Caki2 (cell line): ENCODE data around the gene DLGAP4. TPM values are rescaled to one million over a fixed set of nuclear protein-coding genes. Genes with fewer than 3 reads are reported as not detected.
"Not testable (repeated sequence)": the region's sequence is repeated elsewhere in the genome, so short reads cannot be mapped to it uniquely, and the experiment has no call there.

Experiments
- DNase-seq: peaks from one replicate; pipeline ENCODE4 v3.0.0-alpha.2; 2015; ENCODE audit warnings: low read depth
- in situ Hi-C: cut with HindIII; loops from 2 replicates; pipeline ENCODE4 v1.10.0; 2016; ENCODE audit warnings: low sequenced_read_pairs, low pct_unique_long_range_greater_than_20kb, mixed read lengths
- total RNA-seq: library from RNA; depleted of rRNA; stranded (reverse); fragments of >200 nt; shearing (Covaris generic); gene quantifications from 2 replicates; pipeline ENCODE4 v1.2.3, GENCODE V29; 2014; ENCODE audit warnings: low replicate concordance

The DLGAP4 gene
- total RNA-seq, 1 experiment from 2014 or later, result 9.0 TPM

DNA sequence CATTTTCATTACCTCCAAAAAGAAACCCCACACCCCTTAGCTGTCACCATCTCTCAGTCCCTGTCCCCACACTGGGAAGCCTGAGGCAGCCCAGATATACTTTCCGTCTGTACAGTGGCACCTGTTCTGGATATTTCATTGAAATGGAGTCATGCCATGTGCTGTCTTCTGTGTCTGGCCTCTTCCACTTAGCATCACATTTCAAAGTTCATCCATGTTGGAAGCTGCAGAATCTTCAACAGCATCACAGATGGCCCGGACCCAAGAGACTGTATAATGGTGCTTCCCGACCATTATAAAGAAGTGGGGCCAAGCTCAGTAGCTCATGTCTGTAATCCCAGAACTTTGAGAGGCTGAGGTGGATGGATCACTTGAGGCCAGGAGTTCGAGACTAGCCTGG is 58.4 kb downstream of the DLGAP4 start:
- DNase-seq, result no peak
- in situ Hi-C loops, result no loop called here

DNA sequence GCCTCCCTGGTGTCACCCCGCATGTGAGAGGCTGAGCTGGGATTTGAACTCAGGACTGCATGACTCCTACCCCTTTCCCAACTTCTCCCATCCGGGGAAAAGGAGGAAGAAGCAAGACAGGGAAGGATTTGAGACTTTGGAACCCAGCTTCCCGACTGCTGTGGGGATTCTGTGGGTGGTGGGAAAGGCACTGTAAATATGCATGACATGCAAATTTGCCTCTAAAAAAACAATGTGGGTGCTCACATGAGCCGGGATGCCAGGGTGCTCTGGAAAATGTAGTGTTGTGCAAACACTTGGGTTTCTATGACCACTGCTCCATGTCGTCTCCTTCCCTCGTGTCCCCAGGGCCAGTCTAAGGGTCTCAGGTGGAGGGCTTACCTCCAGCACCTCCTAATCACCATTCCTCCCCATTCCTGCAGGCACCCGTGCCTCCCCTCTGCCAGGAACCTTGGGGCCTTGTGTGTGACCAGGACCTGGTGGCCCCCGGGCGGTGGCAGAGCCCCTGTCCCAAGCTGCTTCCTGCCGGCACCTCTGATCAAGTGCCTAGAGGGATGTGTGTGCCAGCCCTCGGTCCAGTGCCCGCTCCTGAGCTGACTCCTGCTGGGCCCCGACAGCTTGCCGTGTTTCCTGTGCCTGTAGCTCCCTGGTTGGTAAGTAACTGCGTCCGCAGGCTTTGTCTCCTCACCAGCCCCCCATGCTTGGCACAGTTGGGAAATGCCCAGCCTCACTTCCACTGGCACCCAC is 60.7 kb downstream of the DLGAP4 start:
- in situ Hi-C loops, result no loop called here

DNA sequence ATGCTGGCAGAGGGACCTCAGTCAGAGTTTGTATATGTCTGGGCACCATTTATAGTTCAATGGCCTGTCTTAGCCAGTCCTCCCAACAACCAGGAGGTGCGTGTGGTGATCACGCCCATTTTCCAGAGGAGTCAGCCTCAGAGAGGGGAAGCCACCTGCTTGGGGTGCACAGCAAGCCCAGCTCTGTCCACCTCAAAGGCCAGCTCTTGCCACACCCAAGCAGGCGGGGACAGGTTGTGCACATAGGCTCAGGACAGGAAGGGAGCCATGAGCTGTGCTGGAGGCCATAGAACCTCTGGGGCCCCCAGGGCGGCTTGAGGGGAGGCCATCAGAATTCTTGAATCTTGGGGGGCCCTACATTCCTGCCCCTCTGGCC is 61.2 kb downstream of the DLGAP4 start:
- in situ Hi-C loops, result no loop called here
- no peak for DNase-seq

More for the DNA sequence above, 60.7 kb downstream of the DLGAP4 start:
- no peak for DNase-seq

DNA sequence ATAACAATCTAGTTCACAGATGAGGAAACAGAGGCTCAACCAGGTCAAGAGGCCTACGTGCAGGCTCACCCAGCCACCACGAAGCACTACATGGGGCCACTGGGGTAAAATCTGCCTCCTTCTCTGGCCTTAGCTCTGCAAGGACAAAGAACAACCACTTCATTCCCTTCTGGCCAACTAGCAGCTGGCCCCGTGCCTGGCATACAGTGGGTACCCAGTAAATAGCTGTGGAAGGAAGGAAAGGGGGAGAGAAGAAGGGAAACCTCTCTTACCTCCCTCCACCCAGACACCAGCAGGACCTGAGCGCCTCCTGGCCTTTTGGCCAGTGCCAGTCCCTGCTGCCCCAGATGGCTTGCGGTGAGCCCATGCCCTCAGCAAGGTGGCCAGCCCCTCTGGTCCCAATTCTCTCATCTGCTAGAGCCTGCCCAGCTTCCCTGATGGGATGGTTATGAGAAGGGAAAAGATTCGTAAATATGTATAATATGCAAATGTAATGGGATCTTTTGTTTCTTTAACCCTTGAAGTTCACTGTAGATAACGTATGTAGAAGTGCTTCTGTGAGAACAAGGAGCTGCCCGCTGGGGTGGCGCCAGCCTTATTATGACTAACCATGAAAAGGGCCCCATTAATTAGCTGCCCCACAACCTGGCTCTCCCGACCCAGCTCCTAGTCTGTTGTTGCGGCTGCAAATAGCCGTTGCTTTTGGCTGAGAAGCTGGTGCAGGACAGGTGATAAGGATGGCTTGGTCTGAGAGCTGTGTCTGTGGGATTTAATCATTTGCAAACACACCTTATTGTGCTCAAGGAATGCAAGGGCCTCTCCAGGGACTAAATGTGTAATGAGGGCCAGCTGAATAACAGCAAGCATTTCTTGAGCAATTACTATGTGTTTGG is 62.0 kb downstream of the DLGAP4 start:
- DNase-seq, result no peak
- in situ Hi-C loops, result no loop called here

DNA sequence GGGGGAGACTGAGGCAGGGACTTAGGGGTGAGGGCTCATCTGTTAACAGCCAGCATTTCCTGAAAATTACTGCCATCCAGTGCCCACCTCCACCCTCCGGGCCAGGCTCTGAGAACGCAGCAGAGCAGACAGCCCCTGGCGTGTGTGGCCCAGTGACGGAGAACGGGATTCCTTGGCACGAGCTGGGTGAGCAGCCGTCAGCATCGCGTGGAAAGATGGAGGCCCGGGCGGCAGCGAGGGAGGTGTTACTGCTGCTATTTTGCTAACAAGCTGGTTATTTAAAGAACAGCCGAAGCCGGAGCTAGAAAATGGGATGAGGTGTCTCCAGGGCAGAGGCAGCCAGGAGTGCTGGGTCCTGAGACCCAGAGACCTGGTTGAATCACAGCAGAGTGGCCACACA is 62.7 kb downstream of the DLGAP4 start:
- in situ Hi-C loops, result no loop called here
- DNase-seq, result no peak

DNA sequence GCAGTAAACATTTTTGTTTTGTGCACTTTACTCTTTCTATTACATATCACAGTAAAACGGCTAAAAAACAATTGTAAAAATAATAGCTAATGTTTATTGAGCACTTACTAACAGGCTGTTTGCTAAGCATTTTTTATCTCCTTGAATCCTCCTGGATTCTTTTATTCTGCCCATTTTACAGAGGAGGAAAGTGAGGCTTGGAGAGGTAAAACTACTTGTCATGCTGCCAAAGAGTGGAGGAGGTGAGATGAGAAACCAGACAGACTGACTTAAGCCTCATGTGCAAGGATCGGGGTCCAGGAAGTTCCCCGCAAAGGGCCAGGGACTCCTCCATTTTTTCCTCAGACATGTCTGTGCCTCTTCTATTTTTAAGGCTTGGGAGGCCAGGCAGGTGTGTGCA is 63.6 kb downstream of the DLGAP4 start:
- no peak for DNase-seq
- in situ Hi-C loops, result no loop called here

DNA sequence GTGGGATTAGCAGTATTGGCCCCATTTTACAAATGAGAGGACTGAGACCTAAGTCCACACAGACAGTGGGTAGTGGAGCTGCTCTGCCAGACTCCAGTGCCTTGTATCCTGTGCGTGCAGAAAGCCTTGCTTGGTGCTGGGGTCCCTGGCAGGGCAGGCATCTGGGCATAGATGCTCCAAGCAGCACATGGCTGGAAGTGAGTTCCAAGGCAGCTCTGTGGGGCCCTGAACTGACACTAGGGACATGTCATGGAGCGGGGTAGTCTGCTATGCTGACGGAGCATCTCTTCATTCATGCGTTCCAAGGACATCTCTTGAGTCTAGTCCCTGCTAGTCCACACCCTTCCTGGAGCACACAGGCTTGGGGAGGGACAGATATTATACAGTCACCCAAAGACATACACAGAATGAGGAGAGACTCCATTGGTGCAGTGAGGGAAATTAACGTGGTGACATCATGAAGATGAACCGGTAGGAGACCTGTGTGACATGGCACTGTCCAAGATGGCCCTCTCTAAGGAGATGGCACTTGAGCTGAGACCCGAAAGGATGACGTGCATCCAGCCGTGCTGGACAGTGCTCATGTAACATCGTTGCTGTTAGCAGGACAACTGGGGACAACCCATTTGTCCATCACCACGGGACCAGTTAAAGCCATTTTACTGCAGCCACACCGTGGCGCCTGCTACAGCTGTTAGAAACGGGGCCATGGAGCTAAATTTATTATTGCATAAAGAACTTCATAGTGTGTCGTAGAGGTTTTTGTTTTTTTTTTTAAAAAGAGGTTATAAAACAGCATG is 65.1 kb downstream of the DLGAP4 start:
- DNase-seq, result no peak
- in situ Hi-C loops, result no loop called here

DNA sequence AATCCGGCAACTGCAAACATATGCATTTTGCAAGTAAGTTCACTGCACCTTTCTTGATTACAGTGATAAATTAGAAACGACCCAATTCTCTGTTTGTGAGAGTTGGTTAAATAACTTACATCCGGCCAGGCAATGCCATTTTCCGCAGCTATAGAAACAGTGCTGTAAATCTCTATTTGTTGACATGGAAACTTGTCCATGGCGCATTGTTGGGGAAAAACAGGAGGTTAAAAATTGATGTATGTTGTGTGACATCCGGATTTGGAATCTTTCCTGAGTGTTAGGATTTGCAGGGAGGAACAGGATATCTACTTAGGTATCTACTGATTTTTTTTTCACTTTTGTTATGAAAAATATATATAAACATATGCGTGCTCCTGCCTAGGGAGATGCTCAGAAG is 66.5 kb downstream of the DLGAP4 start:
- in situ Hi-C loops, result no loop called here
- DNase-seq, result no peak

DNA sequence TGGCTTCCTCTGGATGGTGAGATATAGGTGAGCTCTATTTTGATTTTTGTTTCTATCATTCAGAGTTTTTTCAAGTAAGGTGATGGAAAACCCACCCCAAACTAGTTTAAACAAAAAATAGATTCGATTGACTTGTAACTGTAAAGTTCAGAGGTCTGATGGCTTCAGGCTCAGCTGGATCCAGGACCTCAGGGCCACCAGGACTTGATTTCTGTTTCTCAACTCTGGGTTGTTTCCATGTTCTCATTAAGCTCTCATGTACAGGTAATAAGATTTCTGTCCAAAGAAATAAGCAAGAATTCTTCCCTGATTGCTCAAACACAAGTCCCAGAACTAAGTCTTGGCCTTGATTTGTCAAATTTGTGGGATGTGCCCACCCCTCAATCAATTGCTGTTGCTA is 67.0 kb downstream of the DLGAP4 start:
- no peak for DNase-seq
- in situ Hi-C loops, result no loop called here

DNA sequence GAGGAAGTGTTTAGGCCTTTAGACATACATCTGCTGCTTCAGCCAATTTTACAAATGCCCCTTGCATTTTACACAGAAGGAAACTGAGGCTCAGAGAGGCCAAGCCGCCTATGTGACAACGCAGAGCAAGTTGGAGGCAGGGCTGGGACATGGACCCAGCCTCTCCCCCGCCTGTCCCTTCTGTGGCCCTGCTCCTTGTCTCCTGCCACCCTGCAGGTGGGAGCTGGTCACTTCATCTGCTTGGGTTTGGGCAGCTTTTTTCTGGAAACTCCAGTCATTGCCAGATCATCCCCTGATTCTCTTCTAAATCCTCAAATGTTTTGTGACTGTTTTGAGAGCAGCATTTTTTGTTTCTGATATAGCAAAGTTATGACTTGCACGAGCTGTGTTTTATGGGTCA is 68.9 kb downstream of the DLGAP4 start:
- in situ Hi-C loops, result no loop called here
- DNase-seq, result no peak

DNA sequence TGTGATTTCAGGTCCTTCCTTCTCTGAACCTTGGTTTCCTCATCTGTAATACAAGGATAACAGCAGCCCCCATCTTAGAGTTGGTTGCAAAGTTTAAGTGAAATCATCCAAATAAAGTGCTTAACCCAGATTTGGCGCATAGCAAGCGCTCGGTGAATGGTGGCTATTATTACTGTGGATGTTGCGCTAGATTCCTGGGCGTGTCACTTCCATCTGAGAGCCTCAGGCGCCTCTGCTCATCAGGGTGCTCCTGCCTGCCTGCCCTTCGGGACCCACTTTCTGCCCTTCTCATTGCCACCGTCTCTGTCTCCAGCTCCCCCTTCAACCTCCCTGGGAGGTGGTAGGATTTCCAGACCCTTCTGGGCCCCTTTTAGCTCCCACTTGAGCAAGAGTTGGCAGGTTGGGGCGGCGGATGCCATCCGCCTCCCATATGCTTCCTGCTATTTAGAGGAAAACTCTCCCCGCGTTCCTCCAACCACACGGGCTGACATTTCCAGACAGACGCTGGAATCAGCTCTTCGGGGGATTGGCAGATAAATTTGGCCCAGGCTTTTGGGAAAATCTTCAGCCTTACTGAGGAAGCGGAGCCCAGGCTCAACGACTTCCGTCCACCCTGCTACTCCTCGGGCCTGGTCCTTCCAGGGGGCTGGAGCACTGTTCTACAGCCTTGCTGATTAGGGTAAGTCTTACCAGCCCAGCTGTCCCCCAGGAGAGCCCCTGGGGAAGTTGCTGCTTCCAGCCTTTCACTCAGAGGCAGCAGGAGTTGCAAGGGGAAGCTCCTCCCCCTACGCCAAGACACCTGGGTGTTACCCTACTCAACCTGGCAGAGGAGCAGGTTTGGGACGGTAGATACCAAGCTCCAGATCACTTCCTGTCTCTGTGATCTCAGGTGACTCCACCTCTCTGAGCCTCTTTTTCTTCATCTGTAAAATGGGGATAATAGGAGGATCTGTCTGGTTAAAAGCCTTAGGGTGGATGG is 71.5 kb downstream of the DLGAP4 start:
- in situ Hi-C loops, result no loop called here

DNA sequence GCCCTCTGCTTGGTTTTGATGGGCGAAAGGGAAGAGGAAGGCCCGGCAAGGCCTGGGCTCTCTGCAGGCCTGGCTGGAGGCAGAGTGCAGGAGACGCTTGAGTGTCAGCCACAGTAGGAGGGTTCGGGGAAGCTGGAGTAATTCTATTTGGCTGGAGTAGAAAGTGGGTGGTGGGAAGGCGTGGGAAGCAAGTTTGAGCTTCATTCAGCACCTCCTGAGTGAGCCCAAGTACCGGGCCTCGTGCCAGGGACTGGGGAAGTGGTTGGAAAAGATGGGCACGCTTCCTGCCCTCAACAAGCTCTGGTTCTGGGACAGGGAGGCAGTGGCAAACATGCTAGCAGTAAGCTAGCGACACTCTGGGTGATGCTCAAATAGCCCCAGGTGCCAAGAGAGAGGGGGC is 72.5 kb downstream of the DLGAP4 start:
- in situ Hi-C loops, result no loop called here
- no peak for DNase-seq

More for the DNA sequence above, 71.5 kb downstream of the DLGAP4 start:
- DNase-seq, result no peak

DNA sequence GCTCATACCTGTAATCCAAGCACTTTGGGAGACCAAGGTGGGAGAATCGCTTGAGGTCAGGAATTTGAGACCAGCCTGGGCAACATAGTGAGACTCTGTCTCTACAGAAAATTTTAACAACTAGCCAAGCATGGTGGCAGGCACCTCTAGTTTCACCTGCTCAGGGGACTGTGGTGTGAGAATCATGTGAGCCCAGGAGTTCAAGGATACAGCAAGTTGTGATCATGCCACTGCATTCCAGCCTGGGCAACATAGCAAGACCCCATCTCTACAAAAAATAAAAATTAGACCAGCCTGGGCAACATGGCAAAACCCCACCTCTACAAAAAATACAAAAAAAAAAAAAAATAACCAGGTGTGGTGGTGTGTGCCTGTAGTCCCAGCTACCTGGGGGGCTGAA is 73.8 kb downstream of the DLGAP4 start:
- DNase-seq, in situ Hi-C loops: not testable (repeated sequence)

DNA sequence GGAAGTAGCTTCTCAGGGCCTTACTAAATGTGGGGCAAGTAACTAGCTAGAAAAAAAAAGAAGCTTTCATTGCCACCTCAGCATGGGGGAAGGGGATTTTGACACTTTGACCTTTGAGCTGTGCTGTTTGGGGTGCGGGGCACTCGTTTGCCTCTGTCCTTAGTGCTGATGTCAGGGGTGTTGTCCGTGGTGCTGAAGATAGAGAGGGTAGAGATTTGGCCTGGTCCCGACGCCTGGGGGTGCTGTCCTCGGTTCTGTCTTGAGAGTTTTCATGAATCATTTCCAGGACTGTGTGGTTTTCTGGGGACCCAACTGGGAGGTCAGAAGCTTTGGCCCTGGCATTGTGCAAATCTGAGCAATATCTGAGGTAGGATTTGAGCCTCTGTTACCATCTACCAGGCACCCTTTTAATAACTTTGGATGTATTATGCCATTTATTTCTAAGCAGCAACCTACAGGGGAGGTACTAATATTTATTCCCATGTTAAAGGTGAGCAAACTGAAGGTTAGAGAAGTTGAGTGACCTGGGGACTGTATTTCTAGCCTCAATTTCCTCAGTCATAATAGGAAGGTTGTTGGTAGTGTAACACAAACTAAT is 78.0 kb downstream of the DLGAP4 start:
- in situ Hi-C loops, result no loop called here
- DNase-seq, result peak; percentile 63

DNA sequence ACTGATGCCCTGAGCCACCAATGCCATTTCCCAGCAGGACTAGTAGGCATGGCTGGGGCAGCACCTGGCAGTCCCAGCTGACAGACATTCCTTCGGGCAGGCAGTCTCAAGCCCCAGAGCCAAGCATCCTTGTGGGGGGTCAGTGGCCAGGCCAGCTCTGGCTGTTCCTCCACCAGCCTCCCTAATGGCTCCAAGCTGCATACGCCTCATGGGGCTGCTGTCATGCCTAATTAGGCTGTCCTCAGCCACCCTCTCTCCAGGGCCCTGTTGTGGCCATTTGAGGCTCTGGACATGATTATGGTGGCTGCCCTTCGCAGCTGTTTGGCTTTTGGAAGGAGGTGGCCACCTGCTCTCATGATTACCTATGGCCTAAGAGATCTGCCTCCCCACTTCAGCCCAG is 79.4 kb downstream of the DLGAP4 start:
- no peak for DNase-seq
- in situ Hi-C loops, result no loop called here

DNA sequence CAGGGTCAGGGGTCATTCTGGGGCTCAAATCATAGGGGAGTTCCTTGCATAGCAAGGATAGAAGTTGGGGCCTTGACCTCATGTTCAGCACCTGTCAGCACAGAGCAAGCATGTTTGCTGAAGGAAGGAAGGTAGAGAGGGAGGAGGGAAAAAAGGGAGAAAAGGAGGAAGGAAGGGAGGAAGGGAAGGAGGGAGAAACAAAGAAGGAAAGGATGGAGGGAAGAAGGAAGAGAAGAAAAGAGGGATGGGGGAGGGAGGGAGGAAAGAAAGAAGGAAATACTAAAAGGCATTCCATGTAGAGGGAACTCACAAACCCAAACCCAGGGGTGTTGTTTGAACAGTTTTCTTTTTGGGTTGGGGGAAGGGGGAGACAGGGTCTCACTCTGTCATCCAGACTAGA is 80.1 kb downstream of the DLGAP4 start:
- in situ Hi-C loops, result no loop called here
- no peak for DNase-seq

DNA sequence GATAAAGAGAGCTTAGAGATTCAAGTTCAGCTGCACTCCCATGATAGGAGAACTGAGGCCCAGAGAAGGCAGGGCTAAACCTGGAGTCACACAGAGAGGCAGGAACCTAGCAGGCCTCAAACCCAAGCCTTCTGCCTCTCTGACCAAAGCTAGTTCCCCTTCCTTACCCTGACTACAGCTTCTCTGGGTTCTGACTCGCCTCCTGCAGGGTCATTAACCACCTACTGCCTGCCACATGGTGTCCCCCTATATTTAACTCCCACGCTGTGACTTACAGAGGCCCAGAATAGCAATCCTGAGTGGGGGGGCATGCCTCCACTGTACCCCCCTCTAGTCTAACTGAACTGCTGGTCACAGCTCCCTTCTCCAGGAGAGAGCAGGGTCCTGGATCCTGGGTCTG is 84.1 kb downstream of the DLGAP4 start:
- in situ Hi-C loops, result no loop called here

More for the DNA sequence above, 84.1 kb downstream of the DLGAP4 start:
- DNase-seq, result no peak
